Activated naive CD4-positive, alpha-beta T cell treated with anti-CD3 and anti-CD28 coated beads, Interleukin-2, amount 50 U/mL, for 72 hours (primary cell): ENCODE measurements around the gene IFT20. TPM values are rescaled to one million over a fixed set of nuclear protein-coding genes. Genes with fewer than 3 reads are reported as not detected.

Experiments
- ATAC-seq, 2 donors: fragments of 150-1000 bp; cut with Tn5 transposase; 2 replicates each; pipeline ENCODE4 v1.10.0; 2021; ENCODE audit warnings: mild to moderate bottlenecking in 2 of 2, moderate library complexity in 2 of 2
- DNase-seq, 2 donors: peaks; one replicate each; pipeline ENCODE4 v3.0.0; 2021 to 2022; ENCODE audit warnings: low spot score in 2 of 2
- H3K27ac Mint-ChIP-seq, 2 donors: one replicate each; pipeline ENCODE4 v1.8.0; 2022; ENCODE audit warnings: mild to moderate bottlenecking in 2 of 2, mixed read lengths in 2 of 2
- H3K36me3 Mint-ChIP-seq, 2 donors: one replicate each; pipeline ENCODE4 v1.8.0; 2022; ENCODE audit warnings: mixed read lengths in 2 of 2
- H3K9me3 Mint-ChIP-seq, 2 donors: one replicate each; pipeline ENCODE4 v1.8.0; 2022; ENCODE audit warnings: mixed read lengths in 2 of 2
- total RNA-seq, 2 donors: library from RNA; stranded (reverse); gene quantifications; one replicate each; pipeline ENCODE4 v1.2.3, GENCODE V29; 2022

The IFT20 gene
- total RNA-seq, 2 donors from 2014 or later, result 16.4 to 16.8 TPM

DNA sequence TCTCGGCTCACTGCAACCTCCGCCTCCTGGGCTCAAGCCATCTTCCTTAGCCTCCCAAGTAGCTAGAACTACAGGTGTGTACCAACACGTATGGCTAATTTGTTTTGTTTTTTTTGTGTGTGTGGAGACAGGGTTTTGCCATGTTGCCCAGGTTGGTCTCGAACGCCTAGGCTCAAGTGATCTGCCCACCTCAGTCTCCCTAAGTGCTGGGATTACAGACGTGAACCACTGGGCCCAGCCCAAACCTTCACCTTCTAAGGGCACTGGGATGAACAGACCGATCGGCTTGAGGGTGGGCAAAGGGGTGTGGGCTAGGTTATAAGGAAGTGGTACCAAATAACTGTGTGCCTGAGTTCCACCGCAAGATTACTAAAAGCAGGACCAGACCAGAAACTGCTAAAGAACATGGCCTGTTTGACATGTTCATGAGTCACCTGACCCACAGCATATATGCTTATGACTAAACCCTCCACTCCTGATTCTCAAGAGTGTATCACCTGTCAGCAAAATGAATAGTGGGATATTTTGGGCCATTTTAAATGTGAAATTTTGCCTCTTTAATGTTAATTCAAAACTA, 8.2 kb downstream of the IFT20 start:
- Mint-ChIP-seq H3K9me3 (no peaks in the 10 kb centered on the region), H3K36me3 (peaks cover 12 to 14% of the 10 kb centered on the region in 2 donors), H3K27ac (peak overlapping the region; percentile 61 to 90)
- peak; percentile 99 for ATAC-seq
- DNase-seq, result peak in 1 of 2 donors; percentile 33

DNA sequence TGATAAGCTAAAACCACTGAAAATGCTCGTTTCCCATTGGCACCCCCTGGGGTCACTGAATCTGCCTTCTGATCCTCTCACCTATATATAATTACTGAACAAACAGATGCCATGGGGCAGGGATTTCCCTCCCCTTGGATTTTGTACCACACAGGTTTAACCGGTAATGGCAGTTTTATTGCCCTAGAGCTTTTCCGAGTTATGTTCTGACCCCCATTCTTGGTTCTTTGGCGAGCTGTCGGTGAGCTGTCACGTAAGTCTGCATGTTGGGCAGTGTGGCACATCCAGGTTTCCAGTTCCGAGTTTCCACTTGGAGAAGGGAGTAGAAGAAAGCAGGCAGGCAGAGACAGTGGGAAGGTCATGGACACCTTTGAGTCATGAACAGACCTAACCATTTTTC, 9.2 kb downstream of the IFT20 start:
- peaks cover 12 to 17% of the 10 kb centered on the region in 2 donors for H3K36me3 Mint-ChIP-seq
- ATAC-seq, result no peak
- H3K9me3 Mint-ChIP-seq, result no peaks in the 10 kb centered on the region
- DNase-seq, result no peak
- H3K27ac Mint-ChIP-seq, result peak overlapping the region in 1 of 2 donors; percentile 58

DNA sequence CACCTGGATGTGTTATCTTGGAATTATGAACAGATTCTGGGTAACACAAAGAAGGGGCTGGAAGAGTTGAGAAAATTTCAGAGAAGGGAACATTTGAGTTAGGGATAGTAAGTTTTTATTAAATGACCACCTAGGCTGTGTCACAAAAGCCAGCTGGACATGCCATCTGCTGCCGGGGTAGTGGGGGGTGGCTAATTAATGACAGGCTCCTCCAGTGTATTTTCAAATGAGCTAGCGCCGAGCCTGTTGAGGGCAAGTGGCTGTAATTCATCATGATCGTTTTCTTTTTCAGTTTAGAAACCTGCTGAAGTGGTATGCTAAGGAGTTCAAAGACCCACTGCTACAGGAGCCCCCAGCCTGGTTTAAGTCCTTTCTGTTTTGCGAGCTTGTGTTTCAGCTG, 10.1 kb downstream of the IFT20 start:
- Mint-ChIP-seq H3K9me3 (no peaks in the 10 kb centered on the region), H3K27ac (no peak overlapping the region), H3K36me3 (peaks cover 19 to 26% of the 10 kb centered on the region in 2 donors)
- ATAC-seq (no peak), DNase-seq (no peak)

DNA sequence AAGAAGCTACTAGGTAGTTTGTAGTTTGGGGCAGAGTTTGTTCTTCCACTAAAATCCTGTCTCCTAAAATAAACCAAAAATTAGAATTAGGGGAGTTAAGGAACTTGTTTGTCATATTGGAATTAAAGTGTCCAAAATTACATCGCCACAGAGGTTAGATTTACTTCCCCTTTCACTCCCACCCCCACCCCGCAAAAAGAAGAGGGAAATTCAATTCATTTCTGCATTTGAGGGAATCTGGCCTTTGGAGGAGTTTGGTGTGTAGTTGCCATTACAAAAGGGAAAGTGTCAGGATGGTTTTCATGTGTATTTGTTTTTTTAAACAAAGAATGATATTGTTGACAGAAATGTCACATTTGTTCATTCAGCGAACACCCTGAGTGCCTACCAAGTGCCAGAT, 10.5 kb downstream of the IFT20 start:
- Mint-ChIP-seq H3K36me3 (peaks cover 24 to 30% of the 10 kb centered on the region in 2 donors), H3K27ac (no peak overlapping the region), H3K9me3 (no peaks in the 10 kb centered on the region)
- no peak for DNase-seq
- no peak for ATAC-seq

DNA sequence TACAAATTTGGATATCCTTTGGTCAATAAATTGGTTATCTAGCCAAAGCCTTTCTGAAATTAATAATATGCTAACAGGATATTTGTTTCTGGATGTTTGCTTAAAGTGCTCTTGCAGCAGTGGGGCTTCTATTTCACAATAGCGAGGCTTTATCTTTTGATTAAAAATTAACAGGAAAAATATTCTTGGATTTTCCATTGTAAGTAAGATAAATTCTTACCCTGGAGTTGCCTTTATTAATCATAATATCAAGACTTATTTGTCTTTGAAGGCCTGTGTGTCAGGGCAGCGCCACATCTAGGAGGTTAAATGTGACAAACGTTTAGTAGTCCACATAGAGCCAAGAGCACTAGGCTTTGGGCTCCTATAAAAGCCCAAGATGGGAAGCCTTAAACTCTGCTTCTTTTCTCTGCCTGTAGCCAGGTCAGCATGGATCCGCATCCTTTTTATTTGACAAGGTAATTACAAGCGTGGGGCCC, 11.0 kb downstream of the IFT20 start:
- DNase-seq, result no peak
- peaks cover 28 to 35% of the 10 kb centered on the region in 2 donors for H3K36me3 Mint-ChIP-seq
- H3K27ac Mint-ChIP-seq, result no peak overlapping the region
- H3K9me3 Mint-ChIP-seq, result no peaks in the 10 kb centered on the region
- ATAC-seq, result no peak

DNA sequence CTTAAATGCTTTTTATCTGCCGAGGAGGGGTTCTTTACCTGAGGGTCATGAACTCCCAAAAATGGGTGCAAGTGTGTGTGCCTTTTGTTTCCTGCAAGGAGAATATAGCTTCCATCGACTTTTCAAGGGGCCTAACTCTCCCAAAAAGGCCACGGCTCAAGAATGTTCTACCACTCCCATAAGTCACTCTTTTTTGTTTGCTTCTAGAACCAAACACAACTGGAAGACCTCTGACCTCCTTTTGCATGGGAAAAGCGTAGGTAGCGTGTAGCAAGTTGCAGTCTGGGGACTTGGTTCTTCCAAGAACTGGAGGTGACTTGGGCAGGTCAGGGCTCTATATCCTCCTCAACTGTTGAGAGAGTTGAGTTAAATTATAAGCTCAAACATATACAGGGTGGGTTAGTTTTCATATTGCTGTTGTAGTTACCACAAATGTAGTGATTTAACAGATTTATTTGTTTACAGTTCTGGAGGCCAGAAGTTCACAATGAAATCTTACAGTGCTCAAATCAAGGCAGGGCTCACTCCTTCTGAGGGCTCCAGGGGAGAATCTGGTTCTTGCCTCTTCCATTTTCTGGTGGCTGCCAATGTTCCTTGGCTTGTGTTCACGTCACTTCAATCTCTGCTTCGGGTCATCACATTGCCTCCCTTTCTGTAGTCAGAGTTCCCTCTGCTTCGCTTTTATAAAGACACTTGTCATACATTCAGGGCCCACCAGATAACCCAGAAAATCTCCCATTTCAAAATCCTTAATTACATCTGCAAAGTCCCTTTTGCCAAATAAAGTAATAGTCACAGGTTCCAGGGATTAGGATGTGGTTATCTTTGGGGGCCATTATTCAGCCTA, 14.8 kb downstream of the IFT20 start:
- DNase-seq, result no peak
- ATAC-seq, result no peak
- peak overlapping the region; percentile 85 to 94 for H3K27ac Mint-ChIP-seq
- peaks cover 17 to 33% of the 10 kb centered on the region in 2 donors for H3K36me3 Mint-ChIP-seq
- no peaks in the 10 kb centered on the region for H3K9me3 Mint-ChIP-seq

DNA sequence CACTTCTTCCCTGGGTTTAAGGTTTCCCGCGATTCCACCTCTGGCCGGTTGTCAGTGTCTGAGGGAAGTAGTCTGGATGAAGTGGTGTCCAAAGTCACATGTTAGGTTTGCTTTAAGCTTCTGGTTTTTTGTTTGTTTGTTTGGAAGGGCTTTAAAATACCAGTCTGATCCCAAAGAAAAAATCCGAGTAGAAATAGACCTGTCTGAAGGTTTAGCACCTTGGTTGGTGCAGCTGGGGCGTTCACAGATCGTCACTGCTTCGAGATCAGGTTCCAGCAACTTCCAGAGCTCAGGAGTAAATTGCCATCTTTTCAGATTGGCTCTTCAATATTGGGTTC, 15.7 kb downstream of the IFT20 start:
- H3K36me3 Mint-ChIP-seq, result peaks cover 17 to 33% of the 10 kb centered on the region in 2 donors
- ATAC-seq, result no peak
- no peaks in the 10 kb centered on the region for H3K9me3 Mint-ChIP-seq
- peak overlapping the region; percentile 85 to 94 for H3K27ac Mint-ChIP-seq
- DNase-seq, result no peak

DNA sequence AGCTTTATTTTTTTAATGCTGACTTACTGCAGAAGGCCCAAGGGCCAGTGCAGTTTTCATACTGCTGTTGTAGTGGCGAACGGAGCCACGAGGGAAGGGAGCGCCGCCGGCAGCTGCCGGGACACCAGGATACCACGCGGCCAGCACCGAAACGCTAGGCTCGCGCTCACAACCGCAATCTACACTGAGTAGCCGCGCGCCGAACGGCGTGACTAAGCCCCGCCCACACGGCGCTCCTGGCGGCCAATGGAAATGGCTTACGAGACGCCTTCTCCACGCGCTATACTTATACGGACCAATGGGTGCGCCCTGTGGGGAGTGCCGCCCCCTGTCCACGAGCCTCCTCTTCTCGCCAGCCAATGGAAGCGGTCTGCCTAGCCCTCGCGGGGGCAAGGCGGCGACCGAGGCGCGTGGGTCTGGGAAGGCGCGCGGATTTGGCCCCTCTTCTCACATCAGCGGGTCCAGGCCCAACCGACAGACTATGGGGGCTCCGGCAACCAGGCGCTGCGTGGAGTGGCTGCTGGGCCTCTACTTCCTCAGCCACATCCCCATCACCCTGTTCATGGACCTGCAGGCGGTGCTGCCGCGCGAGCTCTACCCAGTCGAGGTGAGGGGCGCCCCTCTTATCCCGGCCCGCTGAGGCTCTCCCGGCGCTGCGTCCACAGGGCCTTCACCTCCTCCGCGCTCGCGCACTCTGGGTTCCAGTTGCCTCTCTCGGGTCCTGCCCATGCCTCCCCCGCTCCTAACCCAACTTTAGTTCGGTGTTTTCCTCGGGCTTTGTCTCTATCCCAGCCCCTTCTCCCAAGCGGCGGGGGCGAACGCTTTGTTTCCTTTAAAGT, 16.3 kb downstream of the IFT20 start, which contains the start of gene TMEM97:
Gene TMEM97, plus strand, starts transcription at position 442 of the 839 bp plus-strand sequence. Its CDS starts 40 bp downstream, at position 482.
- H3K9me3 Mint-ChIP-seq, result no peaks in the 10 kb centered on the region
- ATAC-seq (peak; percentile 98 to 99), DNase-seq (peak; percentile 93 to 95)
- H3K36me3 Mint-ChIP-seq, result peaks cover 17 to 33% of the 10 kb centered on the region in 2 donors
- peak within 1 kb of the TSS; percentile 85 to 94 for H3K27ac Mint-ChIP-seq

DNA sequence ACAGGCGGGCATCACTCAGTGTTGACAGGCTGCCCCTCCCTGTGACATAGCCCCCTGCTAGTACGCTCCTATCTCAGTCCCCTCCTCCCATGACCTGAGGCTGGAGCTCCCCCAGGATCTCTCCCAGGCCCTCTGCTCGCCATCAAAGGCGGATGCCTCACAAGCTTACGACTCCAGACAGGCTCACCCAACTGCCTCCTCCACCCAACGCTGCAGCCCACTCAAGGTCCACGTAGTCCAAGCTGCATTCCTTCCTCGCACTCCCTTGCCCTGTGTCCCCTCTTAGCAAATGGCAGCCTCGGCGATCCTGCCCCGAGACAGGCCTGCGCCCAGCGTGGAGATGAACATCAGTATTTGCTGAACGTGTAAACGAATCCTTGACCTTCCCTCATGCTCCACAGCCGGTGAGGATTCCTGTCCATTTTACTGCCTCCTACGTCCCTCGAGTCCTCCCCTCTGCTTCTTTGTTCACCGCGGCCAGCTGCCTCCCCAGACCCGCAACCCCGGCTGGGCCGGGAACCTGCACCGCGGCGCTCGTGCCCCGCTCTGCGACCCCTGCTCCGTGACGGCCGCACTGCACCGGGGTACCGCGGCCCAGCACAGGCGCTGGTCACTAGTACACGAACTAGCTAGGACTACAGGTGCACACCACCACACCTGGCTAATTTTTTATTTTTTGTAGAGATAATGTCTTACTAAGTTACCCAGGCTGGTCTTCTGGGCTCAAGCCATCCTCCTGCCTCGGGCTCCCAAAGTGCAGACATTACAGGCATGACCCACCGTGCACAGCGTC, 17.1 kb downstream of the IFT20 start:
- peak in 1 of 2 donors; percentile 30 for DNase-seq
- peaks cover 17 to 33% of the 10 kb centered on the region in 2 donors for H3K36me3 Mint-ChIP-seq
- peak; percentile 2 to 6 for ATAC-seq
- no peaks in the 10 kb centered on the region for H3K9me3 Mint-ChIP-seq
- peak overlapping the region in 1 of 2 donors; percentile 85 for H3K27ac Mint-ChIP-seq

DNA sequence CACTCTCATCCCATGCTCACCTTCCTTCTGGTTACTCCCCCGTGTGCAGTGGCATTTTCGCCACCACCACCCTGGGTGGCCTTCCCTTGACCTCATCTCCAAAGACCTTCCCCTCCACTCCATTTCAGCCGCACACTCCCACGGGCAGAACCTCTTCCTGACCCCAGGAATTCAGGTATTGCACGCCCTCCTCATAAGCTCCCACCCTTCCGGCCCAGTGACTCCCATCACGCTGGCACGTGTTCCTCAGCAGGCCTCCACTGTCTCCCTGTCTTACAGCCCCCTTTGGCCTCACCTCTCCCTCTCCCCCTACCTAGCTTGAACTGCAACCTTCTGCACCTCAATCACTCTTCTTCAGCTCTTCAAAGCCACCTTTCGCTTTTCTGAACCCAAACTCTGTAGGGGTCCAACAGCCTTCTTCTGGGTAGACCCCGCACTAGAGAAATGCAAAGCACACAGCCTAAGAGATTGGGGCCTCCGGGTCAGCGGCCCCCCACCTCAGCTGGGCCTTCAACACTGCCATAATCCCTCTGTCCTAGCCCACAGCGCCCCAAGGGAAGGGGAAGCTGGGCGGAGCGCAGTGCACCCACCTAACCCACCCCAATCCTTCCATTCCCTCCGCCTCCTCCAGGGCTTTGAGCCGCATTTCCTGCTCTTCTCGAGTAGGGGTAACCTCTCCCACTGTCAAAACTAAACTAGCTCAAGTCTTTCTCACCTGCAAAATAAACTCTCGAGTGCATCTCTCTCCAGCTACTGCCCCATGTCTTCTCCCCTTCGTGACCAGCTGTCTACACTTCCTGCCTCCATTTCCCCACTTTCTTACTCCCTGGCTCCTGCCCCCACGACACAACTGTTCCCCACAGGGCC, 17.9 kb downstream of the IFT20 start:
- no peaks in the 10 kb centered on the region for H3K9me3 Mint-ChIP-seq
- no peak for ATAC-seq
- H3K27ac Mint-ChIP-seq, result peak overlapping the region; percentile 22 to 85
- no peak for DNase-seq
- peaks cover 17 to 33% of the 10 kb centered on the region in 2 donors for H3K36me3 Mint-ChIP-seq

DNA sequence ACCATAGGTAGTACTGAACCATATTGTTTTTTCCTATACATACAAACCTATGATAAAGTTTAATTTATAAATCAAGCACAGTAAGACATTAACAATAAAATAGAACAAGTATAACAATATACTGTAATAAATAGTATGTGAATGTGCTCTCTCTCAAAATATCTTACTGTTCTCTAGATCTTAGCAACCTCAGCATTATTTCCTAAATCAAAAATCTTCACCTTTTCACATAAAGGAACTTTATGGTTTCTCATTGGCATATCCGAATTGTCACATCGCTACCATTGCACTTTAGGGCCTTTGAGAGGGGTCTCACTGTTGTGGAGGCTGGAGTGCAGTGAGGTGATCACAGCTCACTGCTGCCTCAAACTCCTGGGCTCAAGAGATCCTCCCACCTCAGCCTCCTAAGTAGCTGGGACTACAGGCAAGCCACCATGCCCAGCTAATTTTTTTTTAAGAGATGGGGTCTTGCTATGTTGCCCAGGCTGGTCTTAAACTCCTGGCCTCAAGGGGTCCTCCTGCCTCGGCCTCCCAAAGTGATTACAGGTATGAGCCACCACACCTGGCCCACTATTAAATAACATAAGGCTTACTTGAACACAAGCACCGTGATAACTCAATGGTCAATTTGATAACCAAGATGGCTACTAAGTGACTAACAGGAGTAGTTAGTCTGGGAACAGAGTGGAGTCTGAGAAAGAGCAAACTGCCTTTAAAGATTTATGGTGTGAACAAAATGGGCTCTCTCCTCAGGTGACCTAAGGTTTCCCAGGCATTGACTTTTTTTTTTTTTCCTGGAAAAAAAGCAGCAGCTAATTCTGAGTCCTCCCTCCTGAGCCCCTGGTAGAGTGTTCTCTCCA, 19.2 kb downstream of the IFT20 start:
- Mint-ChIP-seq H3K27ac (no peak overlapping the region), H3K9me3 (no peaks in the 10 kb centered on the region), H3K36me3 (peaks cover 17 to 29% of the 10 kb centered on the region in 2 donors)
- ATAC-seq (no peak), DNase-seq (no peak)

DNA sequence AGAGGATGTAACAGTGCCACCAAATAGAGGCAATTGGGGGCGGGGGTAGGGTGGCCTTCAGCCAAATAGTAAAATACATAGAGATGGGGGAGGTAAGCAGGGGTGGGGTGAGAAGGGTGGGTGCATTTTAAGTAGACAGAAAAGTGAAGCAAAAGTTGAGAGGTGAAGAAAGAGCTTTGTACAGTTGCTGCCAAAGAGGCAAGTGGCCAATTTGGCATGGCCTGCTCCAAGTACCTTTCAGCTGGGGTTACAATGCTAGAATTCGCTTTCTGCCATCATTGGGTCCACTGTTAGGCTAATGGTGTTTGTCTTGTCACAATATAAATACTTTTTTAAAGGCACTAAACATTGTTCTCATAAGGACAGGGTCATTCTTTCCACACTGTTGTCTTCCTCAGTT, 21.4 kb downstream of the IFT20 start:
- peaks cover 0 to 7% of the 10 kb centered on the region in 2 donors for H3K36me3 Mint-ChIP-seq
- H3K27ac Mint-ChIP-seq, result no peak overlapping the region
- no peak for DNase-seq
- no peaks in the 10 kb centered on the region for H3K9me3 Mint-ChIP-seq
- ATAC-seq, result no peak

DNA sequence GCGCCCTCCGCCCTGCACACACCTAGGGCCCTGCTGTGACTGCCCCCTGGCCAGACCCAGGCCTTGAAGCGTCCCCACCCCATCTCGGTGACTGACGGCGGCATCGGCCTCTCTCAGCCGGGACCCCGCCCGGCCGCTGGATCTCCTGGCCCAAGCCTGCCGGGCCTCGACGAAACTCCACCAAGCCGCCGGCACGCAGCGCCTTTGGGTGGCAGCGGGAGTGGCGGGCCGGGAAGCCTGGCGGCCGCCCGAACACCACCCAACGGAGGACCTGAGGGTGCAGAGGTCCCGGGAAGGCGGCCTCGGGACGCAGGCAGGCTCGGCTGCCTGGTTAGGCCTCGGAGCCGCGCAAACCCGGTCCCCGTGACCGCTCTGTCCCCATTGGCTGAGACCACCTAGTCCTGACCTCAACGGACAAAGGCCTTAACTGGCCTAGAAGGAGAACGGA, 28.3 kb downstream of the IFT20 start:
- no peaks in the 10 kb centered on the region for H3K36me3 Mint-ChIP-seq
- no peak overlapping the region for H3K27ac Mint-ChIP-seq
- H3K9me3 Mint-ChIP-seq, result no peaks in the 10 kb centered on the region
- DNase-seq (no peak), ATAC-seq (no peak)

DNA sequence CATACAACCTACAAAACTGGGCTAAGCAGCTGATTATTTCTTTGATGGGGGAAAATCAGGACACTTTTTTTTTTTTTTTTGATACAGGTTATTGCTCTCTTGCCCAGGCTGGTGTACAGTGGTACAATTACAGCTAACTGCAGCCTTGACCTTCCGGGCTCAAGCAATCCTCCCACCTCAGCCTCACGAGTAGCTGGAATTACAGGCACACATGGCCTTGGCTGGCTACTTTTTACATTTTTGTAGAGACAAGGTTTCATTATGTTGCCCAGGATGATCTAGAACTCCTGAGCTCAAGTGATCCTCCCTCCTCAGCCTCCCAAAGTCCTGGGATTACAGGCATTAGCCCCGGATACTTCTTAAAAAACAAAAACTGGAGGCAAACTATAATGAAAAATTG, 36.8 kb downstream of the IFT20 start:
- Mint-ChIP-seq H3K27ac (no peak overlapping the region), H3K36me3 (no peaks in the 10 kb centered on the region), H3K9me3 (no peaks in the 10 kb centered on the region)
- ATAC-seq, result no peak
- no peak for DNase-seq
